Measurements from ENCODE around the gene M1AP. TPM values are rescaled to one million over a fixed set of nuclear protein-coding genes. Genes with fewer than 3 reads are reported as not detected.
A peak's percentile ranks its signal among the peaks of the same experiment; 100 is the strongest.

The M1AP gene
- total RNA-seq, 1 donor from 2014 or later, result 4.9 TPM

DNA sequence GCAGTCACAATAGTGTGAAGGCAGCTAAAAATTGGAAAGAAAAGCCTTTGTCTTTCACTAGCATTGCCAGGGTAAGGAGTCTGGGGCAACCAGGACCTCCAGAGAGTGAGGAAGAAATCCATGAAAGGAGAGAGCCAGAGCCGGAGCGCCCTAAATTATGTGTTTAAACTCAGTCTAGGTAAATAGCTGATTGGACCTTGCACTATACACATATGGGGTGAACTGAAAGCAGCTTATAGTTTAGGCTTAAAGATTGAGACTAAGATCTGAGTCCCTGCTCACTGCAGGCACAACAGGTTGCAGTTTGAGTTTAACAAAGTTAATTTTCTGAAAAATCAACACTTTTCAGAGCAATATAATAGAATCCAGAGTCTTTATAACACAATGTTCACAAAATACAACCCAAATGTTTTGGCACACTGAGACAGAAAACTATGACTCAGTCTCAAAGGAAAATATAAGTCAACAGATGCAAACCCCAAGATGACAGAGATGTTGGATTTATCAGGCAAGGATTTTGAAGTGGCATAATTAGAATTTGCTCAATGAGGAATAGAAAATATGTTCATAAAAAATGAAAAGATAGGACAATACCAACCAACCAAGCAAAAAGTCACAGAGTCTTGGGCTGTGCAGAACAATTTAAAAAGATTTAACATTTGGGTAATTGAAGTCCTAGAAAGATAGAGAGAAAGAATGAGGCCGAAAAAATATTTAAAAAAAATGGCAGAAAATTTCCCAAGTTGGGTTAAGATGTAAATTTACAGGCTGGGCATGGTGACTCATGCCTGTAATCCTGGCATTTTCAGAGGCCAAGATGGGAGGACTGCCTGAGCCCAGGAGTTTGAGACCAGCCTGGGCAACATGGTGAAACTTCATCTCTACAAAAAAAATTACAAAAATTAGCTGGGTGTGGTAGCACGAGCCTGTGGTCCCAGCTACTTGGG is 54.0 kb downstream of the M1AP start:
- TF ChIP-seq, protein P1, sequence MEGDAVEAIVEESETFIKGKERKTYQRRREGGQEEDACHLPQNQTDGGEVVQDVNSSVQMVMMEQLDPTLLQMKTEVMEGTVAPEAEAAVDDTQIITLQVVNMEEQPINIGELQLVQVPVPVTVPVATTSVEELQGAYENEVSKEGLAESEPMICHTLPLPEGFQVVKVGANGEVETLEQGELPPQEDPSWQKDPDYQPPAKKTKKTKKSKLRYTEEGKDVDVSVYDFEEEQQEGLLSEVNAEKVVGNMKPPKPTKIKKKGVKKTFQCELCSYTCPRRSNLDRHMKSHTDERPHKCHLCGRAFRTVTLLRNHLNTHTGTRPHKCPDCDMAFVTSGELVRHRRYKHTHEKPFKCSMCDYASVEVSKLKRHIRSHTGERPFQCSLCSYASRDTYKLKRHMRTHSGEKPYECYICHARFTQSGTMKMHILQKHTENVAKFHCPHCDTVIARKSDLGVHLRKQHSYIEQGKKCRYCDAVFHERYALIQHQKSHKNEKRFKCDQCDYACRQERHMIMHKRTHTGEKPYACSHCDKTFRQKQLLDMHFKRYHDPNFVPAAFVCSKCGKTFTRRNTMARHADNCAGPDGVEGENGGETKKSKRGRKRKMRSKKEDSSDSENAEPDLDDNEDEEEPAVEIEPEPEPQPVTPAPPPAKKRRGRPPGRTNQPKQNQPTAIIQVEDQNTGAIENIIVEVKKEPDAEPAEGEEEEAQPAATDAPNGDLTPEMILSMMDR (IDR thresholded peaks at IDR 0.05), result no peak
- TF ChIP-seq POLR2A (IDR thresholded peaks at IDR 0.05), result no peak
- no peak for TF ChIP-seq POLR2AphosphoS5 (IDR thresholded peaks at IDR 0.05; ENCODE audit: insufficient read depth in 1 of 2, low read depth in 1 of 2)
- Histone ChIP-seq H3K27me3 (no peaks in the 10 kb centered on the region), H3K9me3 (no peaks in the 10 kb centered on the region), H3K36me3 (no peaks in the 10 kb centered on the region), H3K4me1 (no peaks in the 10 kb centered on the region), H3K4me3 (no peak overlapping the region), H3K27ac (no peak overlapping the region)
- no peak for DNase-seq (ENCODE audit: extremely low spot score in 2 of 2)
- intact Hi-C loops (cut with DNase I), result no loop called here

DNA sequence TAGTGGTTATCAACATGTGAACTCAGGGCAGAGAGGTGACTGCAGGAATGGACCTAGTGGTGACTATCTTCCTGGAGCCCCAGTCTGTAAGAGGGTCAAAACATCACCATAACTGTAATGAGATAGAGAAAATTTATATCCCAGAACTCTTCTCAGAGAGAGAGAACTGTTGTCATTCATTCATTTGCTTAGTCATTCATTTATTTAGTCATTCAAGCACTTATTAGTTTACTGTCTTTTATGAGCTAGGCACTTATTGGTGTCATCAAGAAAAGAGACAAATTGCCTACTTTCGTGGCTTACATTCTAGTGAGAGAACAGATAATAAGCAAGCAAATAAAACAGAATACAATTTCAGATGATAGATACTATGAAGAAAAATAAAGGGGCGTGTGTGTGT is 59.5 kb downstream of the M1AP start:
- no peaks in the 10 kb centered on the region for H3K9me3 ChIP-seq
- TF ChIP-seq, protein P1 (IDR thresholded peaks at IDR 0.05), result no peak
- TF ChIP-seq POLR2A (IDR thresholded peaks at IDR 0.05) (no peak), POLR2AphosphoS5 (IDR thresholded peaks at IDR 0.05; ENCODE audit: insufficient read depth in 1 of 2, low read depth in 1 of 2) (no peak)
- intact Hi-C loops (cut with DNase I), result no loop called here

DNA sequence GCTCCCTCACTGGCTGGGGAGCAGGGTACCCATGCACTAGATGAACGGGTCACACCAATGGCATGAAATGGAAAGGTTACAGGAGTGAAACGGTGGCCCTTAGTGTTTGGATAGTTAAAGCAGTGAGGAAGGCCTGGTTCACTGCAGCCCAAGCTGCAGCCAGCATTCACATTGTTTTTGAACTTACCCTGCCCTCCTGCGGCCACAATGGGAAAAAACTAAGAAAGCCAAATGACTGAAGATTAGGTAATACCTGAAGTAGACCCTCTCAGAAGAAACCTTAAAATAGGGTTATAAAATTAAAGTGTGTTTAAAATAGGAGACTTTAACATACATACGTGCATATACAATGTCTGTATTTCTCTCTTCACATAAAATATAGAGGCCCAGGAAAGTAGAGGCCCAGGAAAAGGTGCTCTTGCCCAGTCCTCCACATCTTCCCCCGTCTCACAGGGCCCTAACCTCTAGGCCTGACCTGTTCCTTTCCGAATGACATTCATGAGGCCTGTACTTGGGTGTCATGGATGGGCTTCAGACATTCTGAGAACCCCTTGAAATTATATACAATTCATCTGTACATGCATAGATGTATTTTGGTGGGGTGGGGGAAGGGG is 60.4 kb downstream of the M1AP start:
- TF ChIP-seq, protein P1 (IDR thresholded peaks at IDR 0.05), result peak; percentile 26 to 70 (median 37)
- no peak for TF ChIP-seq POLR2AphosphoS5 (IDR thresholded peaks at IDR 0.05; ENCODE audit: insufficient read depth in 1 of 2, low read depth in 1 of 2)
- intact Hi-C loops (cut with DNase I), result loop anchor here (2.0 kb wide), 1 partner anchor 105 kb away; the partner anchor contains the start of genes CCDC142 and TTC31
- Histone ChIP-seq H3K27ac (no peak overlapping the region), H3K4me1 (no peaks in the 10 kb centered on the region), H3K36me3 (no peaks in the 10 kb centered on the region), H3K9me3 (no peaks in the 10 kb centered on the region), H3K27me3 (no peaks in the 10 kb centered on the region), H3K4me3 (no peak overlapping the region)
- DNase-seq (ENCODE audit: extremely low spot score in 2 of 2), result no peak

More for the DNA sequence above, 59.5 kb downstream of the M1AP start:
- no peak overlapping the region for H3K27ac ChIP-seq
- no peaks in the 10 kb centered on the region for H3K4me1 ChIP-seq
- no peak for DNase-seq (ENCODE audit: extremely low spot score in 2 of 2)
- H3K4me3 ChIP-seq, result no peak overlapping the region
- H3K36me3 ChIP-seq, result no peaks in the 10 kb centered on the region
- no peaks in the 10 kb centered on the region for H3K27me3 ChIP-seq

DNA sequence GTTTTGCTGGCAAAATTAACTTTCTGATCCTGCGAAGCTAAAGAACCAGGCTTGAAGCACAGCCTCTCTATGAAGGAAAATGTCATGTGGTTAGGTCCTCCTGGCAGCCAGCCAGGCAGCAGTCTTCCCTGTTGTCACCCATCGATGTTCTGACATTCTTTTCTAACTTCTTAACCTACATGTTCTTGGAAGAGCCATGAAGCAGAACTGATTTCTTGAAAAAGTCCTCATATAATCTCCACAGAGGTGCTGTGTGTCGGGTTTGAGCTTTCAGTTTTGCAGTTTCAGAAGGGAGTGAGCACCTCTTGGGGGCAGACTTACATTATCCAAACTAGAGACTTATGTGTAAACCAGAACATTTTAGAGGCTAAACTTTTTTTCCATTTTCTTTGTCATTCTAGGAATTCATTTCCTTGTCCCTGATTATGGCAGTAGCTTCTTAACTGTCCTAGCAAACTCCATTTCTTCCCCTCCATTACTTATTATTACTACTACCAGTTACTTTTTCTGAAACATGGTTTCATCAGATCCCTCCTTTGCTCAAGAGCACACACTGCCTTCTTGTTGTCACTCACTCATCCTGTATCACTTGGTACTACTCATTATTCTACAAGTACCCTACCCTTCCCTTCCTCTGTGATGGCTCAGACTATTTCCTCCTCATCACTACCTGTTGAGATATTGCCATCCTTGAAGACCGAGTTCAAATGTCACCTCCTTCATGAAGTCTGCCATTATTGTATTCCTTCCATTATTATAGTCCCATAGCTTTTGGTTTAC is 62.5 kb downstream of the M1AP start:
- intact Hi-C loops (cut with DNase I), result loop anchor here (2.0 kb wide), 1 partner anchor 103 kb away; the partner anchor contains the start of genes CCDC142 and TTC31
- no peak overlapping the region for H3K4me3 ChIP-seq
- TF ChIP-seq POLR2AphosphoS5 (IDR thresholded peaks at IDR 0.05; ENCODE audit: insufficient read depth in 1 of 2, low read depth in 1 of 2), result no peak
- TF ChIP-seq, protein P1 (IDR thresholded peaks at IDR 0.05), result no peak
- no peak for TF ChIP-seq POLR2A (IDR thresholded peaks at IDR 0.05)
- no peak overlapping the region for H3K27ac ChIP-seq
- H3K9me3 ChIP-seq, result no peaks in the 10 kb centered on the region
- no peak for DNase-seq (ENCODE audit: extremely low spot score in 2 of 2)
- H3K36me3 ChIP-seq, result no peaks in the 10 kb centered on the region
- no peaks in the 10 kb centered on the region for H3K27me3 ChIP-seq
- no peaks in the 10 kb centered on the region for H3K4me1 ChIP-seq
